Lung microvascular endothelial cell (primary cell): ENCODE data around the gene PHYKPL. TPM values are rescaled to one million over a fixed set of nuclear protein-coding genes. Genes with fewer than 3 reads are reported as not detected.
"Not testable (repeated sequence)": the region's sequence is repeated elsewhere in the genome, so short reads cannot be mapped to it uniquely, and the experiment has no call there.

Experiments used
- DNase-seq, 2 donors: peaks; one replicate each; pipeline versions ENCODE4 v3.0.0 to v3.0.0-alpha.2; 2010; ENCODE audit warnings: low read depth in 2 of 2
- total RNA-seq: library from RNA; depleted of rRNA; stranded (reverse); fragments of >200 nt; gene quantifications from 2 replicates; pipeline ENCODE4 v1.2.1, GENCODE V29; 2014

Gene PHYKPL
- total RNA-seq, 1 donor from 2014 or later: 44.6 TPM

GRCh38 chr5:178265746-178266145, 33.1 kb upstream of the PHYKPL start:
- DNase-seq: no peak

DNA sequence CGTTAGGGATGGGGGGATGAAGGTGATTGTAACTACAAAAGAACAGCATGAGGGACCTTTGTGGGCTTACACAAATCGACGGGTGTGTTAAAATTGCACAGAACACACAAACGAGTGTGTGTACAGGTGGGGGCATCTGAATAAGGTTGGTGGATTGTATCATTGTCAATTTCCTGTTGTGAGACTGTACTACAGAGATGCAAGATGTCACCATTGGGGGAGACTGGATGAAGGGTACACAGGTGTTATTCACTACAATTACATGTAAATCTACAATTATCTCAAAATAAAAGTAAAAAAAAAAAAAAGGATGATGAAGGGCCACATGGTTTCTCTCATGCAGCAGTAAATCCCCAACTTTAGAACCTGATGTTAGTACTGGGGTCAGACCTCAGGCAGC, 31.4 kb upstream of the PHYKPL start:
- no peak for DNase-seq

- no peak for DNase-seq
These were observed 29.3 kb upstream of the PHYKPL start for GRCh38 chr5:178261666-178262600.

GRCh38 chr5:178259623-178260536, 27.3 kb upstream of the PHYKPL start:
- DNase-seq: no peak

DNA sequence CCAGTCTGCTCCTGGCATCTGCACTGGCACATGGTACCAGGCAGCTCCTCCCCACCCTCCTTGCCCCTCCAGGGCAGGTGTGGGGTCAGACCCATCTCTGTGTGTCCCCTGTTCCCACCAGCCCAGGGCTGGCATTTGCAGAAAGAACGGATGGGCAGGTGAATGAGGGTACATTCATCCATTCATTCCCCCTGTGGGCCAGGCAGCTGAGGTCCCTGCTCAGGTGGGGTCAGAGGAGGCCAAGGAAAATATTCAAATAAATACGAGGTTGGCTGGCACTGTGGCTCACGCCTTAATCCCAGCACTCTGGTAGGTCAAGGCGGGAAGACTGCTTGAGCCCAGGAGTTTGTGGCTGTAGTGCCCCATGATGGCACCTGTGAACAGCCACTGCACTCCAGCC, 25.0 kb upstream of the PHYKPL start:
- no peak for DNase-seq

- DNase-seq: no peak
These were observed 24.1 kb upstream of the PHYKPL start for GRCh38 chr5:178256746-178257145.

- not testable (repeated sequence) for DNase-seq
These were observed 21.0 kb upstream of the PHYKPL start for GRCh38 chr5:178253632-178254031.

DNA sequence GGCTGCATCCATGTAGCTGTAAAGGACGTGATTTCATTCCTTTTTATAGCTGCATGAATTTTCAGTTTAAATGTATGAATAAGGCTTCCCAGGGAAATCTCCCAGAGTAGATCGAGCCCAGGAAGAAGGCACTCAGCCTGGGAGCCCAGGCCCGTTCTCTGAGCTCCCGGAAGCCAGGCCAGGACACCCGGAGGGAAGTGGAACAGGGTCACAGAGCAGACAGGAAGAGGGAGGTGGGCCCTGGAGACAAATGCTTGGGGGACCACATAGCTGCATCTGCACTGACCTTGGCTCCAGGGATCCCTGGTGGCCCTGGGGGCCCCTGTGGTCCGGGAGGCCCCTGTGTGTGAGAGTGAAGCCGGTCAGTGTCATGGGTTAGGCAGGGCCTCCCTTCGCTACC, 19.7 kb upstream of the PHYKPL start:
- no peak for DNase-seq

- no peak for DNase-seq
These were observed 17.7 kb upstream of the PHYKPL start for GRCh38 chr5:178250263-178250662.

GRCh38 chr5:178249191-178249989, 16.8 kb upstream of the PHYKPL start:
- DNase-seq: no peak

GRCh38 chr5:178248750-178249149, 16.1 kb upstream of the PHYKPL start:
- DNase-seq: no peak

GRCh38 chr5:178247481-178248456, 15.2 kb upstream of the PHYKPL start:
- no peak for DNase-seq

DNA sequence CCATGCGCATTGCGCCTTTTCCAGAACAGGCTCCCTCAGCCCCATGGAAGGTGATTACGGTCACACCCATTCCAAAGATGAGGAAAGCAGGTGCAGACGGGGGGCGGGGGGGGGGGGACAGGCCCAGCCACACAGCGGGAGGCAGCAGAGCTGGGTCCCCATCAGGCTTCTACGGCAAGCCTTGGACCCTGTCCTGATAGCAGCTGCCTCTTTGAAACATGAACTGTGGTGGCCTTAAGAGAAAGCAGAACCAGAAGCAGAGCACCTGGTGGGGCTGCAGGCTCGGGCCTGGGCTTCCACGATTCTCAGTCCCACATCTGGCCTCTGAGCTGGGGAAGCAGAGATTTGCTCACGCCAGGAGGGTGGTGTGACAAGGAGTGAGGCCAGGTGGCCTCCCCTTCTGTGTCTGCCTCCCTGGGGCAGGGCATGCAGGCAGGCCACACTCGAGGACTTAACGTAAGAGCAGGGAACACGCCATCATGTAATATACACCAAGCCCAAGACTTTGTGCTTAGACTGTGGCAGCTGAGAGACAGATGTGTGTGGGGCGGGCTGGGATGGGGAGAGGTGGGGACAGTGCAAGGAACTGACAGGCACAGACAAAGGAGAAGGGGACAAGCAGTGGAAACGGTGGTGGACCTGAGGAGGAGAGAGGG, 14.2 kb upstream of the PHYKPL start:
- DNase-seq: no peak

- no peak for DNase-seq
These were observed 12.8 kb upstream of the PHYKPL start for GRCh38 chr5:178245389-178245788.

GRCh38 chr5:178244576-178244975, 12.0 kb upstream of the PHYKPL start:
- no peak for DNase-seq

GRCh38 chr5:178242416-178242815, 9.8 kb upstream of the PHYKPL start:
- DNase-seq: no peak

GRCh38 chr5:178241688-178242231, 9.2 kb upstream of the PHYKPL start:
- DNase-seq: peak in 1 of 2 donors; percentile 19

- peak in 1 of 2 donors; percentile 70 for DNase-seq
These were observed 8.6 kb upstream of the PHYKPL start for GRCh38 chr5:178241231-178241663.

DNA sequence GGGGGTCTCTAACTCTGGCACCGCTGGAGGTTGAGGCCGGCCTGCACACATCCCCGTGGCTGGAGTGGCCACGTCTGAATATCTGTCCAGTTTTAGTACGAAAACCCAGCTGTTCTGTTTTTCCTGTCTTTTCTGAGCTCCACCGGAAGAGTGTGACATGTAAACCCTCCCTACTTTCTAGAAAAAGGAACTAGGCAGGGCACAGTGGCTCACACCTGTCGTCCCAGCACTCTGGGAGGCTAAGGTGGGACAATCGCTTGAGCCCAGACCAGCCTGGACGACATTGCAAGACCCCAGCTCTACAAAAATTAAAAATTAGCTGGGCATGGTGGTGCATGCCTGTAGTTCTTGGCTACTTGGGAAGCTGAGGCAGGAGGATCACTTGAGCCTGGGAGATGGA, 8.2 kb upstream of the PHYKPL start:
- peak in 1 of 2 donors; percentile 26 for DNase-seq
